WI38 (cell line): ENCODE measurements around the gene LRCH1.

Source experiments
- H3K4me3 ChIP-seq: 2 replicates; pipeline ENCODE4 v1.5.1; 2011; ENCODE audit warnings: low read depth, mild to moderate bottlenecking, control low read depth, low read length
- TF ChIP-seq, protein P1 (sequence below): IDR thresholded peaks from 2 replicates; pipeline ENCODE4 v1.5.1; 2012; ENCODE audit warnings: low read depth, mild to moderate bottlenecking, control low read depth, low read length

The LRCH1 gene

GRCh38 chr13:46637213-46637612 is 84.2 kb downstream of the LRCH1 start:
- H3K4me3 ChIP-seq, result no peak overlapping the region
- TF ChIP-seq, protein P1, sequence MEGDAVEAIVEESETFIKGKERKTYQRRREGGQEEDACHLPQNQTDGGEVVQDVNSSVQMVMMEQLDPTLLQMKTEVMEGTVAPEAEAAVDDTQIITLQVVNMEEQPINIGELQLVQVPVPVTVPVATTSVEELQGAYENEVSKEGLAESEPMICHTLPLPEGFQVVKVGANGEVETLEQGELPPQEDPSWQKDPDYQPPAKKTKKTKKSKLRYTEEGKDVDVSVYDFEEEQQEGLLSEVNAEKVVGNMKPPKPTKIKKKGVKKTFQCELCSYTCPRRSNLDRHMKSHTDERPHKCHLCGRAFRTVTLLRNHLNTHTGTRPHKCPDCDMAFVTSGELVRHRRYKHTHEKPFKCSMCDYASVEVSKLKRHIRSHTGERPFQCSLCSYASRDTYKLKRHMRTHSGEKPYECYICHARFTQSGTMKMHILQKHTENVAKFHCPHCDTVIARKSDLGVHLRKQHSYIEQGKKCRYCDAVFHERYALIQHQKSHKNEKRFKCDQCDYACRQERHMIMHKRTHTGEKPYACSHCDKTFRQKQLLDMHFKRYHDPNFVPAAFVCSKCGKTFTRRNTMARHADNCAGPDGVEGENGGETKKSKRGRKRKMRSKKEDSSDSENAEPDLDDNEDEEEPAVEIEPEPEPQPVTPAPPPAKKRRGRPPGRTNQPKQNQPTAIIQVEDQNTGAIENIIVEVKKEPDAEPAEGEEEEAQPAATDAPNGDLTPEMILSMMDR, result no peak

DNA sequence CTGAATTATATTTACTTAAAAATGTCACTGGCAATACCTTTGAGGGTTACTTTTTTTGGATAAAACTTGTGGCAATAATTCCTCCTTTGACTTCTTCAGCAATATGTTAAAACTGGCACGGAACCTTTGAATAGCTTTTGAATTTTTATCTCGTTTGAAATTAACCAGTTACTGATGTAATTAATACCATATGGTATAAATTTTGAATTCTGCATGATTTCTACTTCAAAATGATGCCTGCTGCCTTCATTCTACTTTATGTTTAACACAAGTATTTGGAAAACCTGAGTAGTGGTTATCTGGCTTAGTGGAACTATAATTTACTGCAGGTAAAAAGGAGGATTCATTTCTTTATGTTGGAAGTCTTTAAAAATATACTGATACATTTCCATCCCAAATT is 85.3 kb downstream of the LRCH1 start:
- TF ChIP-seq, protein P1, result no peak
- H3K4me3 ChIP-seq, result no peak overlapping the region

DNA sequence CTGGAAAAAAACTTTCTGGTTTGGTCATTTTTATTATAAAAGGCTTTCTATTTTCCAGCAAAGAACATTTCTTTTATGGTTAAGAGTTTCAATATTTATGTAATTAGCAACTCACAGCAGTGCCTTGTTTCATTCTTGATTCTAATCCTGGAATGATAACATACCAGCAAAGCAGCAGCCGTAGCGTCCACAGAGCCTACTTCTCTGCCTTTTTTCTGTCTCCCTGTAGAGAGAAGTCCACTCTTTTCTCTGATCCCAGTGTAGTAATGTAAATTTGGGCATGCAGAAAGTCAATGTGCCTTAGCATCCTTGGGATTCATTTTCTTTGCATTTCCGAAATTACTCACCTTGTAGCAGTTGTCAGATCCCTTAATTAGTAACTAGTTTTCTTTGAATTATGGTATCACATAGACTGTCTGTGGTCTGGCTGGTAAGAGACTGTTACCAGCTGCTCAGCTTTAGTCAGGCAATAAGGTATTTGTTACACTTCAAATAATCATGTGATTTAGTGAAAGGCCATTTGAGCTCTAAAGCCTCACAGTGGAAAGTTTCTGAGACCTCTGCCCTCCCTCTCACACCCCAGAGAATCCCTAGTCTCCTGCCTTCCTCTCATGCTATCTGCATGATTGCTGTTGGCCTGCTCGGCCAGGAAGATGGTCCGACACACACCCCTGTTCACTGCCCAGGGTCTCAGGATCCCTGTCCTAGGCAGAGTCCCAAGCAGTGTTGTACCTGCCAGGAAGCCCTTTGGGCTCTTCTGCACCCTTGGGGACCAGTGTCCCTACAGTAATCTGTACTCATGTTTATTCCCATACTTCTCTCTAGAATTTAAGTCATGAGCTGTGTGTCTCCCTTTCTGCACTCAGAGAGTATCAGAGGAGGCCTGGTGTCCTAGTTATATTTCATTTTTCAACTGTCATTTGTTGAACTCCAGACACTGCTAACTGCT is 86.3 kb downstream of the LRCH1 start:
- H3K4me3 ChIP-seq, result no peak overlapping the region
- TF ChIP-seq, protein P1, result no peak

DNA sequence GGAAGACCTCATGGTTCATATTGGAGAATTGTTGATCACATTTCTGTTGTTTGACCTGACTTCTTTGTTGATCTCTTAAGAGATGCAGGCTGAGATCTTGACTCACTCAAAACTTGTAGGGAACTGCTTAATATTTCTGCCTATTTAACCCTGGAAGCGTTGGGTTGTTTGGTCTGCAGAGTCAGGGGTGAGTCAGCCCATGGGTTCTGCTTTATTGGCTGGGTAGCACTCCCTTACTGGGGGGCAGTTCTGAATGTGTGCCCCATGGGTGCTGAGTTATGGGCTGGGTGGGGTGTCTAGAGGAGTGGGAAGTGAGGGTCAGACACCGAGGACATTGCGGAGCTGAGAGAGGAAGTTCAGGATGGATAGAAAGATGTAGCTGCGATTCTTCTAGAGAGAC is 87.9 kb downstream of the LRCH1 start:
- no peak overlapping the region for H3K4me3 ChIP-seq
- TF ChIP-seq, protein P1, result no peak

DNA sequence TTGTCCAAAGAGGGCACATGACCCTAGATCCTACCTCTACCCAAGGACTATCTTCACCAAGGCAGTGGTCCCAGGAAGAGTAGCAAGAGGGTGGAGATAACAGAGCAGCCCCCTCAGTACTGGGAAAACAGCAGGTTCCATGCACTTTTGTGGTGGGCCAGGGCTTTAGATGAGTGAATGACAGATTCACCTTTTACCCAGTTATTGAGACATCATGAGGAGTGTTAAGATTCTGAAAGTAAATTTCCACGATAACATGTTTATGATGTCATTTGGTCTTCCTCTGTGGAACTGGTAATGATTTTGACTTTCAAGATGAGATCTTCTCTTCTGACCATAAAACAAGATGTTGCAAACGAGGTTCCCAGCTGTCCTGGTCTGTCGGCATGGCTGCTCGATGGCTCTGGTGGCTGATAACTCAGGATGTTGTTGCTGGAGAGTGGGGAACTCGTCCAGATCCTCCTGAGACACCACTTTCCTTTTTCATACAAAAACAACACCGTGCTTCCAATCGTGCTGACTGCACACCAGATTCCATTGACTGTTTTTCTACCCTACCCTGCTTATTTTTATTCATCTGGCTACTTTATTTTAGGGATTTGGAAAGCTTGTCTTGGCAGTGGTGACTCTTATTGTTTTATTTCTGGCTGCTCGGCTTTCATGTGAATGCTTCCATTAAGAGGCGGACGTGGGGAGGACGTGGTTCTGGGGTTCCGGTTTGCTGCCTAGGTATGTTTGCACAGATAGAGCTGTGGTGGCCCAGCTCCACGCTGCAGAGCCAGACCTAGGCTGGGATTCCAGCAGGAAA is 88.5 kb downstream of the LRCH1 start:
- H3K4me3 ChIP-seq, result no peak overlapping the region
- TF ChIP-seq, protein P1, result no peak

- TF ChIP-seq, protein P1, result no peak
These were observed 89.3 kb downstream of the LRCH1 start for GRCh38 chr13:46642254-46642653.

DNA sequence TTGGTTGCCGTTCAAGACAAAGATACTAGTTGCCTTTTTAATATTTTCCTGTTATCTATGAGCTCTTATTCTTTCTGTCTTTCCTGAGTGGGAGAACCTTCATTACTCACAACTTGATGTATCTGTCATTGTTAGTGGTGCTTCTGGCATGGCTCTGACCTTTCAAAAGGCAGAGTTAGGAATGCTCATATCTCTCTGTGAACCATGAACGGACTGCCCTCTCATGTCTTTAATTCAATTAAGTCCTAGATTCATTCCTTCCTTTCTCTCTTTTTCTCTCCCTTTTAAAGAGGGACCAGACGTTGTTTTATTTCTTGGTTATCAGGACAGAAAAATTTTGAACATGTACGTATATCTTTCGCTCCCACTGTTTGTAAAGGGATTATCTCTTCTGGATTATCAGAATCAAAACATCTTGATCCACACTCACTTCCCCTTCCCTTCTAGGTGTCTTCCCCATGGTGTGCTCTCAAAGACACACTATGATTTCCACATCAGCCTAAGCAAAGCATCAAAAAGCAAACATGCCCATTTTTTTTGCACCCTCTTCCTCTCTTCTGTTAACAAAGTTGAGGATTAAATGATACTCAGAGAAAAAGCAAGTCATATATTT is 90.3 kb downstream of the LRCH1 start:
- TF ChIP-seq, protein P1, result no peak
- no peak overlapping the region for H3K4me3 ChIP-seq

More at GRCh38 chr13:46642254-46642653, 89.3 kb downstream of the LRCH1 start:
- H3K4me3 ChIP-seq, result no peak overlapping the region
